K562 treated with DMSO at 1 percent for 12 hours (cell line): ENCODE results near the gene COL21A1. TPM values are rescaled to one million over a fixed set of nuclear protein-coding genes. Genes with fewer than 3 reads are reported as not detected.

Experiments
- total RNA-seq: library from RNA; unstranded; fragments of 300-600 nt; gene quantifications from 2 replicates; pipeline ENCODE4 v1.2.3, GENCODE V29; 2022; ENCODE audit not compliant: insufficient read depth

COL21A1 gene
- total RNA-seq: 0.54 TPM in 1 of 2 replicates, not detected in the other

DNA sequence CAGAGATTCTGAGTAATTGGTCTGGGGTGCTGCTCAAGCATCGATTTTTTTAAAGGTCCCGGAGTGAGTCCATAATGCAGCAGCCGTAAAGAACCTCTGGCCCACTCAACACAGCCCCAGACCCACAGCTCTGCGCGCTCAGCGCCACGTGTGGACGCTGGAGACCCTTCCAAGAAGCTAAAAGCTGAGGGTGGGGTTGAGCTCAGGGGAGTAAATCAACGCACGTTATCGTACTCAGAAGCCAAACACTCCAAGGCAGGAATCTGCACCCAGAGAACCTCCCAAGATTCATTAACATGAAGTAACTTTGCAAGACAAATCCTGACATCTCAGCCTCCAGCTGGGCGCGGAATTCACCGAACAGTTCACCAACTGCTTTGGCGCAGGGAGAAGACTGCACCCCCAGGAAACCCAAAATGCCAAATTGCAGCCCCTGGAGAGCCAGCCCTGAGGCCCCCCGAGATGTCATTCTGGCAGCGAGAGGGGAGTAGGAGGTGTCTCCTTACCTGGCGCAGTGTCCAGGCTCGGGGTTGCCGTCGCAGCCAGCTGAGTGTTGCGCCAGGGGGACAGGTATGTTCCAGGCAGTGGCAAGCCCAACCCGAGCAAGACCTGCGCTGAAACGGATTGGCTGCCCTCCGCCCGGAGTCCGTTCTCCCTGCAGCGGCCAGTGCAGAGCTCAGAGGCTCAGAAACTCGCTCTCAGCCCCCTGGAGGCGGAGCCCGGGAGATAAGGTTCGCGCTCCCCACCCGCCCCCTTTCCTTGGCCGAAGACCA lies at the start of gene COL21A1:
TSS of gene COL21A1 (minus strand) at position 700 of the 773 bp plus-strand sequence. CDS start 64,962 bp downstream, outside the sequence.

